Thoracic aorta (tissue), 2 donors: ENCODE data around the gene PLEKHN1. TPM values are rescaled to one million over a fixed set of nuclear protein-coding genes. Genes with fewer than 3 reads are reported as not detected.

Source experiments
- ATAC-seq: fragments of 150-250 bp; one replicate; pipeline ENCODE4 v1.8.0; 2017; ENCODE audit warnings: low read depth; ENCODE audit not compliant: insufficient number of reproducible peaks, low FRiP score
- DNase-seq: peaks from one replicate; pipeline ENCODE4 v3.0.0-alpha.2; 2020; ENCODE audit warnings: low spot score
- H3K27ac ChIP-seq, 2 donors: fragments of 200-600 bp; sonication (generic); 1 replicate in 1 of 2; 2 replicates in 1 of 2; pipeline ENCODE4 v1.5.1; 2016; ENCODE audit warnings: mild to moderate bottlenecking in 2 of 2, moderate library complexity in 2 of 2
- H3K27me3 ChIP-seq: fragments of 200-600 bp; sonication (generic); replicated peaks from 2 replicates; pipeline ENCODE4 v1.6.0; 2016; ENCODE audit warnings: mild to moderate bottlenecking; ENCODE audit not compliant: insufficient read depth
- H3K36me3 ChIP-seq: fragments of 200-600 bp; sonication (generic); one replicate; pipeline ENCODE4 v1.5.1; 2016
- H3K4me1 ChIP-seq, 2 donors: fragments of 200-600 bp; sonication (generic); 1 replicate in 1 of 2; 2 replicates in 1 of 2; pipeline versions ENCODE4 v1.5.1 to v1.6.0; 2016; ENCODE audit warnings: low read depth in 2 of 2, mild to moderate bottlenecking in 1 of 2; ENCODE audit not compliant: control insufficient read depth in 1 of 2
- H3K4me3 ChIP-seq: fragments of 200-600 bp; sonication (generic); 2 replicates; pipeline ENCODE4 v1.5.1; 2016; ENCODE audit warnings: mild to moderate bottlenecking
- H3K9me3 ChIP-seq: fragments of 200-600 bp; sonication (generic); 2 replicates; pipeline ENCODE4 v1.5.1; 2016
- total RNA-seq, 2 donors: library from RNA; depleted of rRNA; stranded (reverse); fragments of >200 nt; gene quantifications; one replicate each; pipeline versions ENCODE4 v1.1.0 to v1.2.3, GENCODE V29; 2016
- TF ChIP-seq, protein P1 (sequence below): fragments of 200-600 bp; sonication (generic); IDR thresholded peaks from one replicate; pipeline ENCODE4 v1.5.1; 2019; ENCODE audit warnings: antibody characterized with exemption

PLEKHN1 gene
- total RNA-seq, 2 donors from 2014 or later, result 0.27 TPM; not detected in 1

DNA sequence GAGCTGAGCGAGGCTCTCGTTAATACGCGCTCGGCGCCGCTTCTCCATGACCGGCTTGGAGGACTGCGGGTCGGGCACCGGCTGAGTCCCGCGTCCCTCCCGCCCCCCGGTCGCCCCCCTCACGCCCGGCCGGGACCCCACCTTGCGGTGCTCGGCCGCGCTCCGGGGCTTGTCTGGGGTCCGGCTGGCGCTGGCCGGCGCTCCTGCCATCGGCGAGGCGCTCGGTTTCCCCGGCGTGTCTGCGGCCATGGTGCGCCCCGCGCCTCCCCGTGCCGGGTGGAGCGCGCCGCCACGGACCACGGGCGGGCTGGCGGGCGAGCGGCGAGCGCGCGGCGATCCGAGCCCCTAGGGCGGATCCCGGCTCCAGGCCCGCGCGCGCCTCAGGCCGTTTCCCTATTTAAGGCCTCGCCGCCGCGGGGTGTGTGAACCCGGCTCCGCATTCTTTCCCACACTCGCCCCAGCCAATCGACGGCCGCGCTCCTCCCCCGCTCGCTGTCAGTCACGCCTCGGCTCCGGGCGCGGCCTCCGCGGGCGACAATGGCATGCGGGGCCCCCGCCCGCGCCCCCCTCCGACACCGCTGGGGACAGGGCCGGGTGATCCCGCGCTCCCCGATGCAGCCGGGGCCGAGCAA lies 33.6 kb downstream of the PLEKHN1 start, which contains the start of gene HES4:
HES4 (minus strand) TSS at position 373 of the 632 bp plus-strand sequence; CDS start at position 249, 124 bp downstream.
- peak within 1 kb of the TSS; percentile 99 for H3K27ac ChIP-seq
- H3K36me3 ChIP-seq, result no peaks in the 10 kb centered on the region
- peaks cover 9 to 34% of the 10 kb centered on the region in 2 donors for H3K4me1 ChIP-seq
- H3K4me3 ChIP-seq, result peak within 1 kb of the TSS; percentile 98
- DNase-seq (peak; percentile 81), ATAC-seq (peak; percentile 74)
- TF ChIP-seq, protein P1, sequence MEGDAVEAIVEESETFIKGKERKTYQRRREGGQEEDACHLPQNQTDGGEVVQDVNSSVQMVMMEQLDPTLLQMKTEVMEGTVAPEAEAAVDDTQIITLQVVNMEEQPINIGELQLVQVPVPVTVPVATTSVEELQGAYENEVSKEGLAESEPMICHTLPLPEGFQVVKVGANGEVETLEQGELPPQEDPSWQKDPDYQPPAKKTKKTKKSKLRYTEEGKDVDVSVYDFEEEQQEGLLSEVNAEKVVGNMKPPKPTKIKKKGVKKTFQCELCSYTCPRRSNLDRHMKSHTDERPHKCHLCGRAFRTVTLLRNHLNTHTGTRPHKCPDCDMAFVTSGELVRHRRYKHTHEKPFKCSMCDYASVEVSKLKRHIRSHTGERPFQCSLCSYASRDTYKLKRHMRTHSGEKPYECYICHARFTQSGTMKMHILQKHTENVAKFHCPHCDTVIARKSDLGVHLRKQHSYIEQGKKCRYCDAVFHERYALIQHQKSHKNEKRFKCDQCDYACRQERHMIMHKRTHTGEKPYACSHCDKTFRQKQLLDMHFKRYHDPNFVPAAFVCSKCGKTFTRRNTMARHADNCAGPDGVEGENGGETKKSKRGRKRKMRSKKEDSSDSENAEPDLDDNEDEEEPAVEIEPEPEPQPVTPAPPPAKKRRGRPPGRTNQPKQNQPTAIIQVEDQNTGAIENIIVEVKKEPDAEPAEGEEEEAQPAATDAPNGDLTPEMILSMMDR, result no peak
- H3K27me3 ChIP-seq, result no peaks in the 10 kb centered on the region
- H3K9me3 ChIP-seq, result no peaks in the 10 kb centered on the region

DNA sequence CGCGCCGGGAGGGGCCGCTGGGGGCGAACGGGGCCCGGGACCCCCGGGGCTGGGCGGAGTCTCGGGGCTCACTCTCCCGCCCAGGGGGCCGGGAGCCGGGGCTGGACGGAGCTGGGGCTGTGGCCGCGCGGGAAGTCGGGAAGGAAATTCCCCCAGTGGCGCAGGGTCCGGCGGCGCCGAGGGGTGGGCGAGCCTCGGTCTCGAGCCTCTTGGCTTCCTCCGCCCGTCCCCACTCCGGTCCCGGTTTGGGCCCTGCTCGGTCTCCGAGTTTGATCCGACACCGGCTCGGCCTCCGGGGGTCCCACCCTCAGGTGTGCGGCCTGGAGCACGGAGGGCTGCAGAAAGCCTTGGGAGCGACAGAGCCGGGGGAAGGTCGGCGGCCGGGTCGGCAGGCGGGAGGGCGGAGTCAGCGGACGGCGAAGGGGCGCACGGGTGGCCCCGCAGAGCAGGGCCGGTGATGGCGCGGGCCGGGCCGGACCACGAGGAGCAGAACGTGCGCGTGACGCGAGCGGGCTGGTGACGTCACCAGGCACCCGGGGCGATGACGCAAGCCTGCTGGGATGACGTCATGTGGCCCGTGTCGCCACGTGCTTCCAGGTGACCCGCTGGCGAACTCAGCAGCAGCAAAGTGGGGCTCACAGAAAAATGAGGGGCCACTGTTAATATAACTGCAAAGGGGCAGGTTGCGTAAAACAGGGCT lies 34.2 kb downstream of the PLEKHN1 start:
- Histone ChIP-seq H3K27me3 (no peaks in the 10 kb centered on the region), H3K36me3 (no peaks in the 10 kb centered on the region), H3K4me1 (peaks cover 13 to 40% of the 10 kb centered on the region in 2 donors)

DNA sequence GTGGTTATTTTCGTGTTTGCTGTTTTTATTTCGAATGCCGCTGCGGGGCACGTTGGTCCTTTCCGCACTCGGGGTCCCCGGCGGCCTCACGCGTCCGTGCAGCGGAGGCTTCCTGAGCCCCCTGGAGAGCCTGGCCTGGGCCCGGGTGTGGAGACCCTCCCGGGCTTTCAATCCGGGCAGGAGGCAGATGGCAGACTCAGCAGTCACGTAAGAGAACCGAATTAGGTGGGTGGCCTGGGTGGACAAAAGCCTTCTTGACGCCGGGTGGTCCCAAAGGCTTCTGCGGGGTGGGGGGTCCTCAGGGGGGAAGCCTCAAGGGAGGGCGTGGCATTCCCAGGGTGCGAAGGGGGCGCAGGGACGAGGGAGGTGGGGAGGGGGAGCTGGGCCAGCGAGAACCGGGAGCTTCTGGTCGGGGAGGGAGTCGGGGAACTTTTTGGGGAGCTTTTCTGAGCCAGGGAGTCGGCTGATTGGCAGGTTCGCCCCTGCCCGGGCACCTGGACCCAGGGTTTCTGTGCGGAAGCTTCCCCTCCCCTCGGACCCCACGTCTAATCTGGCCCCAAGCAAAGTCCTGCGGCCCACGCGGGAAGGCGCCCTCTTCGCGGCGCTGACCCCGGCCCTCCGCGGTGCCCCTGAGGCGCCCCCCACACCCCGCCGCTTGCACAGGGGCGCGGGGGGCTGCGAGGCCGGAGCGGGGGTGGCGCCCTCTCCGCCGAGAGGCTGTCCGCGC lies 34.9 kb downstream of the PLEKHN1 start:
- no peaks in the 10 kb centered on the region for H3K9me3 ChIP-seq
- no peaks in the 10 kb centered on the region for H3K36me3 ChIP-seq
- no peaks in the 10 kb centered on the region for H3K27me3 ChIP-seq
- H3K4me1 ChIP-seq, result peaks cover 13 to 44% of the 10 kb centered on the region in 2 donors
- peak overlapping the region; percentile 99 for H3K27ac ChIP-seq
- peak overlapping the region; percentile 98 for H3K4me3 ChIP-seq
- TF ChIP-seq, protein P1, result no peak
- DNase-seq, result no peak
- no peak for ATAC-seq

More for the DNA sequence above, 34.2 kb downstream of the PLEKHN1 start:
- TF ChIP-seq, protein P1, result peak; percentile 11
- Histone ChIP-seq H3K4me3 (peak overlapping the region; percentile 98), H3K27ac (peak overlapping the region; percentile 99), H3K9me3 (no peaks in the 10 kb centered on the region)
- ATAC-seq, result peak; percentile 62
- DNase-seq, result no peak

DNA sequence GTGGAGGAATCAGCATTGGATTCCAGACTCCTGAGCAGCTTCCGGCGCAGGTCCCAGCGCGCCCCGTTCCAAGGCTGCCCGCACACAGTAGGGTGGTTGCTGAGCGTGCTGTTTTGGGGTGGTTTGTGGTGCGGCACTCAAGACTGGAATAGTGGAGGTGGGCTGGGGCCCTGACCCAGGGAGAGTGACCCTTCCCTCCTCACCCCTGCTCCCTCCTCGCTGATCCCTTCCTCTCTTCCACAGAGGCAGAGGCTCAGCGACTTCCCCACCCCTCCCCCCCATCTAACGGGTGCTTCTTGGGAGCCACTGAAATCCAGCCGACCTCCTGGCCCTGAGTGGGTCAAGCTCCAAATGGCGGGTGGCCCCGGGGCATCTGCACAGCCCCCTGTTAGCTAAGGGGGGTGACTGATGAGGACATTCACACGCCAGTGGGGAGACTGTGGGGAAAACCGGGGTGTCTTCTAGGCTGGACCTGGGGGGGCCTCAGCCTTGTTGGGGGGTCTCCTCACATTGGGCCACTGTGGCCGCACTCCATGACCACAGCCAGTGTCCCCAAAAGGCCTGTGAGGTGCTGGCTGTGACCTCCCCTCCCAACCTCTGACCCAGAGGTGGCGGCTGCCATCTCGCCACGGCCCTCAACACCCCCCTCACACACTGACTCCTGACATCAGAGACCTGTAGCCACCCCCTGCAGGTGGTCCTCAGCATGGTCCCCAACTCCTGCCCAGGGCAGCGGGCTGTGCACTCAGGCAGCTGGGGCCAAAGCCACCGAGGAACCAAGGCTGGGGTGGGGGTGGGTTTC lies 37.5 kb downstream of the PLEKHN1 start:
- peaks cover 4 to 28% of the 10 kb centered on the region in 2 donors for H3K4me1 ChIP-seq

More for the DNA sequence above, 37.5 kb downstream of the PLEKHN1 start:
- no peaks in the 10 kb centered on the region for H3K27me3 ChIP-seq
- no peaks in the 10 kb centered on the region for H3K9me3 ChIP-seq
- TF ChIP-seq, protein P1, result no peak
- H3K36me3 ChIP-seq, result no peaks in the 10 kb centered on the region
- DNase-seq, result no peak
- no peak for ATAC-seq
- H3K4me3 ChIP-seq, result no peak overlapping the region
- no peak overlapping the region for H3K27ac ChIP-seq
